CD4-positive, alpha-beta T cell treated with Interleukin-10 for 1 hour (primary cell): ENCODE results near the gene DENND2A.
"Not testable (repeated sequence)": the region's sequence is repeated elsewhere in the genome, so short reads cannot be mapped to it uniquely, and the experiment has no call there.

ENCODE experiments used
- DNase-seq: peaks from one replicate; pipeline ENCODE4 v3.0.0-alpha.2; 2020

Gene DENND2A

DNA sequence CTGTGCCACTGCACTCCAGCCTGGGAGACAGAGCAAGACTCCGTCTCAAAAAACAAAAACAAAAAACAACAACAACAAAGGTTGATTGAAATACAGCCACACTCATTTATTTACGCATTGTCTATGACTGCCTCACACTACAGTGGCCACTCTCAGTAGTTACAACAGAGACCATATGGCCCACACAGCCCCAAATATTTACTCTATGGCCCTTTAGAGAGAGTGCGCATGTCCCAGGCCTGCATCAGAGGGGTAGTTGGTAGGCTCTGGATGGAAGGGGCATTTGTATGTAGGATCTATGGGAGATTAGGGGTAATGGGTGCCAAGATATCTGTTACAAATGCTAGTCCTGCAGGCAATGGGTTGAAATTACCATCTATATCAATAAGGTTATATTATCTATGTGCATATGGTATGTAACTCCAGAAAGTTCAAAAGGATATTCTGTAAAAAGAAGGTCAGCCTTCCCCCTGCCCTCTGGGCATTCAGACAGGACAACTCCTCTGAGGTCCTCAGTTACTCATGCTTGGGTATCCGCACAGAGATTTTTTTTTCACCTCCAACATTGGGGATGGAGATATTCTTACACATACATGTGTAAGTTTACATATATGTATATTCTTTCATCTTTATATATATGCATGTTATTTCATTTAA, 56.3 kb downstream of the DENND2A start:
- no peak for DNase-seq

DNA sequence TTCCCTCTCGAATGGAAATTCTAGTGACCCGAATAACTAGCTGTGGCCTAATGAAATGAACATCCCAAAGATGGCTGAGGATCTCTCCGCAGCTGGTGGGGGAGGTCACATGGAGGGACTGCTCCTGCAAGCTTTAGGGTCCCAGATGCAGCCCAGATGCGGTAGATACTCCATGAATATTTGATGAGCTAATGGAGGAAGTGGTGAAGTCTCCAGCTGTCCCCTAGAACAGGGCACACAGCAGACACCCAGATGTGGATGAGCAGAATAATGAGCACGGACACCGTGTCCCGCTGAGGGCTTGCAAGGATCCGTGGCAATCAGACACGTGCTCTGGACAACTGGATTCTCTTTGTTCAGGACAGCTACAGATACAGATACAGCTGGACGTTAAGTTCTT, 59.2 kb downstream of the DENND2A start:
- no peak for DNase-seq

DNA sequence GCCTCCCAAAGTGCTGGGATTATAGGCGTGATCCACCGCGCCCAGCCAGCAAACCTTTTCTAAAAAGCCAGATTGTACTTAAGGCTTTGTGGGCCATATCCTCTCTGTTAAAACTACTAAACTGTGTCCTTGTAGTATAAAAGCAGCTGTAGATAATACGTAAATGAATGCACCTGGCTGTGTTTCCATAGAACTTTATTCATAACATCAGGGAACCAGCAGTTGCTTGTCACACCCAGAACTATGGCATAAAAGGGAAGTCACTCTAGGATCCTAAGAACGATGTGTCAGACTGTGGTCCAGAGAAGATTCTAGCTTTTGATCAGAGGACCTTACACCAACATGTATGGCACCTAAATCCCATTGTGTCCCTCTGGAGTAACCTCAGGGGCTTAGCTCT, 63.0 kb downstream of the DENND2A start:
- no peak for DNase-seq

DNA sequence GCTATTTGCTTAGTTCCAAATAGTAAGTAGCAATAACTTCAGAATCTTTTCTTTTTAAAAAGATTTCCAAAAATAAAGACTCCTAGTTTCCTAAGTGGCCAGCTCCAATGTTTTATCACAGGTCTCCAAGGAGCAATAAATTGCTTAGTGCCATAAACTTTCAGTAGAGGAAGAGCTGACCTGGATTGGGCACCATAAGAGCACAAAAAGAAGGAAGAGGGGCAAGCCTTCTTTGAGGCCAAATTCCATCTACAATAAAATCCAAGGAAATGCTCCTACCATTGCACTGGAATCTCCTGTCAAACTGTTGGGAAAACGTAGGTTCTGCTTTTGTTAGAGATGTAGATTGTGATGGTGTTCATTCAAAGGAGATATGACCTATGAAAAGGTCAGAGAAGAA, 64.0 kb downstream of the DENND2A start:
- no peak for DNase-seq

DNA sequence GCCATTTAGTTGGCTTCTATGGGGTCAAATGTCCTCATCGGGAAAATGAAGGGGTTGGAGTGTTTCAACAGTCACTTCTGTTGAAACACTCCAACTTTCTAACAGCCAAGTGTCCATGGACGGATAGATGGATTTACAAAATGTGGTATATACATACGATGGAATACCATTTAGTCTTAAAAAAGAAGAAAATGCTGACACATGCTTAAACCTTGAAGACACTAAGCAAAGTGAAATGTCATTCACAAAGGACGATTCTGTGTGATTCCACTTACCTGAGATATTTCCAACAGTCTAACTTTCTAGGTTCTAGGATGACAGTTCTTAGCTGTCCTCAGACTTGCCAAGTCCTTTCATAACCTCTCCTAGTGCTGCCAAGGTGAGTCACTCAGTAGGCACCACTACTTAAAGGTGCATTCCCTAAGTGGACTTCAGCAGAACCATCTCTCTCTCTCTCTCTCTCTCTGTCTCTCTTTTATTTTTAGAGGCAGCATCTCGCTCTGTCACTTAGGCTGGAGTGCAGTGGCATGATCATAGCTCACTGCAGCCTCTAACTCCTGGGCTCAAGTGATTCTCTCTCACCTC, 69.0 kb downstream of the DENND2A start:
- DNase-seq = no peak

DNA sequence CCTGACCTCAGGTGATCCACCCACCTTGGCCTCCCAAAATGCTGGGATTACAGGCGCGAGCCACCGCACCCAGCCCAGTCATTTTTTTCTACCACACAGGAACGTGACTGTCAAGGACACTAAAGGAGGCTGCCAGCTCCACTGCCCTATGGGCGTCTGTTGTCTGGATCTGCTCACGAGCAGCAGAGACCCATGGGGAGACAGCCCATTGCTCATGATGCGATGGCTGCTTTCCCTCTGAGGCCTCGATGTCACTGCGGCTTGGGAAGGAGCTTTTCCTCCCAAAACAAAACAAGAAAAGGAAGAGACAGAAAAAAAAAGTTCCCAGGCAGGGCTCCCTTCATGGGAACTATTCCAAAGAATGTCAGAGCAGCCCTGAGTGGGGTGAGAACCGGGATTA, 70.5 kb downstream of the DENND2A start:
- no peak for DNase-seq

DNA sequence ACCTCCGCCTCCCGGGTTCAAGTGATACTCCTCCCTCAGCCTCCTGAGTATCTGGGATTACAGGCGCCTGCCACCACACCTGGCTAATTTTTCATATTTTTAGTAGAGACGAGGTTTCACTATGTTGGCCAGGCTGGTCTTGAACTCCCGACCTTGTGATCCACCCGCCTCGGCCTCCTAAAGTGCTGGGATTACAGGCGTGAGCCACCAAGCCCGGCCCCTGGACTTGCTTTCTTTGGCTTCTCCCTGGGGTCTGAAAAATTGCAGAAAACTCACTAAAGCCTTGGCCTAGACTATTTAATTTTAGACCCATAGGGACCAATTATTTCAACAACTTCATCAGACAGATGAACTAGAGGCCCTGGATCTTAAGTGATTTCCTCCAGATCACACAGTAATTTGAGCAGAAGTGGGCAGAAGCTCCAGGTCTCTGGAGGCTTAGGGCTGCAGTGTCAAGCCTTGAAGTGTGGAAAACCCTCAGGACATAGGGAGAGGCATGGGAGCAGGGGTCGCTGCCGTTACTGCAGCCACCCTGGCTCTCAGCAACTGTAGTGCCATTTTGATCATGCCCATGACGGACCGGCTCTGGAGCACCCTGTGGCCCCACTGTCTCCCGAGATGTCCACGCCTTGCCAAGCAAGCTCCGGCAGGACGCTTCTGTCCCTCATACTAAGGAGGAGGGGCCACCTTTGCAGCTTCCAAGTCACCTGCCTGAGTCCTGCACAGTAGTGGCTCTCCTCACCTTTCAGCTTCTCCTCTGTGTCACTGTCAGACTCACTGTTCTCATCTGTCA, 72.4 kb downstream of the DENND2A start:
- no peak for DNase-seq

DNA sequence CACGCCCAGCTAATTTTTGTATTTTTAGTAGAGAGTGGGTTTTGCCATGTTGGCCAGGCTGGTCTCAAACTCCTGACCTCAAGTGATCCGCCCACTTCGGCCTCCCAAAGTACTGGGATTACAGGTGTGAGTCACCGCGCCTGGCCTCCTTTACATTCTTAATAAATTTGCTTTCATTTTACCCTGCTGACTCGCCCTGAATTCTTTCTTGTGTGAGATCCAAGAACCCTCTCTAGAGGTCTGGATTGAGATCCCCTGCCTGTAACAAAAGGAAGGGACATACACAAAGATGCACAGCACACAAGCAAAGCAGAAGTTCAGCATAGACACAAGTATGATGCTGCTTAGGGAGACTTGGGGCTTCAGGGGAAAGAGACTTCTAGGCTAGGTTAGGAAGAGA, 74.4 kb downstream of the DENND2A start:
- DNase-seq = not testable (repeated sequence)

DNA sequence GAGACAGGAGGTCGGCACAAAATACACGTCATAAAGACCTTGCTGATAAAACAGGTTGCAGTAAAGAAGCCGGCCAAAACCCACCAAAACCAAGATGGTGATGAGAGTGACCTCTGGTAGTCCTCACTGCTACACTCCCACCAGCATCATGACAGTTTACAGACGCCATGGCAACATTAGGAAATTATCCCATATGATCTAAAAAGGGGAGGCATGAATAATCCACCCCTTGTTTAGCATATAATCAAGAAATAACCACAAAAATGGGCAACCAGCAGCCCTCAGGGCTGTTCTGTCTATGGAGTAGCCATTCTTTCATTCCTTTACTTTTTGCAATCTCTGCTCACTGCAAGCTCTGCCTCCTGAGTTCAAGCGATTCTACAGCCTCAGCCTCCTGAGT, 74.9 kb downstream of the DENND2A start:
- DNase-seq = not testable (repeated sequence)

DNA sequence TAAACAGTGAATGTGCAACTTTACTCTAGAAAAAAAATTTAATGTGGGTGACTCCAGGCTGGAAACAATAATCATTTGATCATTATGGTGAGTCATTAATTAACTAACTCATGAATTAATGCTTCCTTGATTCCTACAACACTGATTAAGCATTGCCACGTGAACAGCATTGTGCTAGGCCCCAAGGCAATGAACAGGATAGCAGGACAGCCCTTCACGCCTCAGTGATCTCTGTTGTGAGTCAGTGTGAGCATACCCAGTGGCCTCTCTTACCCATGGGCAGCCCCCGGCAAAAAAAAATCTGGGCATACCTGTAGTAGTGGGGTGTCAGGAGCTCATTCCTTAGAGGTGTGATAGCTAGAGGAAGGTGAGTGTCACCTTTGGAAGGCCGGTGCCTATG, 76.0 kb downstream of the DENND2A start:
- no peak for DNase-seq

DNA sequence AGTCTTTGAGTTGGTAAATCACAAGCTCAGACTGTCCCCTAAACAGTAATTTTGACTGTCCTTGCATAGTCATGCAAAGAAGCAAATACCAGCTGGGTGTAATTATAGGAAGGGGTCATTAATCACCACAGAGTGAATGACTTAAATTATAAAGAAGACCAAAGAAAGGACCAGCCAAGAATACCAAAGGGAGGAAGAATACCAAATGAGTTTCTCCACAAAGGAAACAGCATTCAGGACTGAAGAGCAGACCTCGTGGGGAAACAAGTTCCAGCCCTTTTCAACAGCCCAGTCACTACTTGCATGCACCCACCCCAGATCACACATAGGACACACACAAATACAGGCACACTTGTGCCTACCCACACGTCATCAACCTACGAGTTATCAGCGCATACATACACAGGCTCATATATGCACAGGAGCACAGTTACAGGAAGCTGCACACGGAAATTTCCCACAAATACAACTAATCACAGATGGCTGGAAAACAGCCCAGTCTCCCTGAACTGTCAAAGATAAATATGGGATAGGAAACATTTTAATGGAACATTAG, 77.6 kb downstream of the DENND2A start:
- DNase-seq = no peak

DNA sequence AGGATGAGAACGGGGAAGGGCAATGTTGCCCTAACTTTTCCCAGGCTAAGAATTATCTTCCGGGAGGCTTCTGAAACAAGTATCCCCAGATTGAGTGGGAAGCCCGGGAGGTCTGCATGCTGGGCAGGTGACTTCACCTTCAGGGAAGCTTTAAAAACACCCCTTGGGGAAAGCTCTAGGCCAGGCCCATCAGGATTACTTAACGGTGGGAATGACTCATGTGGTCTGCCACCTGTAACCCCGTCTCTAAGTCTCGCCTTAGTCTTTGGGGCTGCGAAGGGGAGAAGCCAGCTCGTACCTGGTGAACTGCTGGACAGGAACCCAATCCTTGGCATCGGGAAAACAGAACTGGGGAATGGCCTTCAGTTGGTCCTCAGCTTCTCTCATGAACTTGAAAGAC, 81.2 kb downstream of the DENND2A start:
- no peak for DNase-seq

DNA sequence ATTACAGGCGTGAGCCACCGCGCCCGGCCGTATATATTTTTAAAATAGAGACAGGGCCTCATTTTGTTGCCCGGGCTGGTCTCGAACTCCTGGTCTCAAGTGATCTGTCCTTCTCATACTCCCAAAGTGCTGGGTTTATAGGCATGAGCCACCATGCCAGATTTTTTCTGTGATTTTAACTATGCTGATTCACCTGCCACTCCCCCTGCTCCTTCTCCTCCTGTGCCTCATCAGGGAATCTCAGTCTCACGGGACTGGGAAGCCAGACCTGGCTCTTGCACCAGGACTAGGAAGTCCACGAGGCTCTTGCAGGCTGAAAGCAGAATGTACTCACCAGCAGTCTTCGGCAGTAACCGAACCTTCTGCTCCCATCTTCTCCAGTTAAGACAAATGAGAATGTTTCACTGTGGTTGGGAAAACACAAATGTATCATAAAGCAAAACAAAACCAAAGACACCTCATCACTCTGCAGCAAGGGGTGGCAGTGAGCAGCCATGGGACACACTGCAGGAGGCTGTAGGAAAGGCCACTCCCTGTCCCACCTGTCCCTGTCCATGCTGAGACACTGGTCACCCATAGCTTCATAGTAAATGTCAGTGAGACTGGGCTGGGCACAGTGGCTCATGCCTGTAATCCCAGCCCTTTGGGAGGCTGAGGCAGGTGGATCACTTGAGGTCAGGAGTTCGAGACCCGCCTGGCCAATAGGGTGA, 82.6 kb downstream of the DENND2A start:
- no peak for DNase-seq

DNA sequence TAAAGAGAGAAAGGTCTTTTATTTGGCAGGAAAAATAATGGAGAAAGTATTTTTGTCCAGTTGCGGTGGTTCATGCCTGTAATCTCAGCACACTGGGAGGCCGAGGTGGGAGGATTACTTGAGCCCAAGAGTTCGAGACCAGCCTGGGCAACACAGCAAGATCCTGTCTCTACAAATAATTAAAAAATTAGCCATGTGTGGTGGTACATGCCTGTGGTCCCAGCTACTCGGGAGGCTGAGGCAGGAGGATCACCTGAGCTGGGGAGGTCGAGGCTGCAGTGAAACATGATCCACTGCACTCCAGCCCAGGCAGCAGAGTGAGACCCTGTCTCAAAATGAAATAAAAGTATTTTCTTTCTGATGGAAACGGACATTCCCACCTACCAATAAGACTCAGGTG, 83.5 kb downstream of the DENND2A start:
- no peak for DNase-seq

DNA sequence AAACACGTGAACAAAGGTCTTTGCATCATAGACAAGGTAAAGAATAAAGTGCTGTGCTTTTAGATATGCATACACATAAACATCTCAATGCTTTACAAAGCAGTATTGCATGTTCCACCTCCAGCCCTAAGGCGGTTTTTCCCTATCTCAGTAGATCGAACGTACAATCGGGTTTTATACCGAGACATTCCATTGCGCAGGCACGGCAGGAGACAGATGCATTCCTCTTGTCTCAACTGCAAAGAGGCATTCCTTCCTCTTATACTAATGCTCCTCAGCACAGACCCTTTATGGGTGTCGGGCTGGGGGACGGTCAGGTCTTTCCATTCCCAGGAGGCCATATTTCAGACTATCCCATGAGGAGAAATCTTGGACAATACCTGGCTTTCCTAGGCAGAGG, 87.4 kb downstream of the DENND2A start:
- DNase-seq = not testable (repeated sequence)

DNA sequence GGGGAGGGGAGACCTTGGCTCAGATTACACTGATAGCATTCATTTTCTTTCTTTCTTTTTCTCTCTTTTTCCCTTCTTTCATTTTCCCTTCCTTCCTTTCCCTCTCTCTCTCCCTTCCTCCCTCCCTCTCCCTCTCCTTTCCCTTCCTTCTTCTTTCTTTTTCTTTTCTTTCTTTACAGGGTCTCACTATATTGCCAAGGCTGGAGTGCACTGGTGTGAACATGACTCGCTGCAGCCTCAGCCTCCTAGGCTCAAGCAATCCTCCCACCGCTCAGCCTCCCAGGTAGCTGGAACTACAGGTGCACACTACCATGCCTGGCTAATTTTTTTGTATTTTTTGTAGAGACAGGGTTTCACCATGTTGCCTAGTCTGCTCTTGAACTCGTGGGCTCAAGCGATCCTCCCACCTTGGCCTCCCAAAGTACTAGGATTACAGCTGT, 88.4 kb downstream of the DENND2A start:
- DNase-seq = no peak

DNA sequence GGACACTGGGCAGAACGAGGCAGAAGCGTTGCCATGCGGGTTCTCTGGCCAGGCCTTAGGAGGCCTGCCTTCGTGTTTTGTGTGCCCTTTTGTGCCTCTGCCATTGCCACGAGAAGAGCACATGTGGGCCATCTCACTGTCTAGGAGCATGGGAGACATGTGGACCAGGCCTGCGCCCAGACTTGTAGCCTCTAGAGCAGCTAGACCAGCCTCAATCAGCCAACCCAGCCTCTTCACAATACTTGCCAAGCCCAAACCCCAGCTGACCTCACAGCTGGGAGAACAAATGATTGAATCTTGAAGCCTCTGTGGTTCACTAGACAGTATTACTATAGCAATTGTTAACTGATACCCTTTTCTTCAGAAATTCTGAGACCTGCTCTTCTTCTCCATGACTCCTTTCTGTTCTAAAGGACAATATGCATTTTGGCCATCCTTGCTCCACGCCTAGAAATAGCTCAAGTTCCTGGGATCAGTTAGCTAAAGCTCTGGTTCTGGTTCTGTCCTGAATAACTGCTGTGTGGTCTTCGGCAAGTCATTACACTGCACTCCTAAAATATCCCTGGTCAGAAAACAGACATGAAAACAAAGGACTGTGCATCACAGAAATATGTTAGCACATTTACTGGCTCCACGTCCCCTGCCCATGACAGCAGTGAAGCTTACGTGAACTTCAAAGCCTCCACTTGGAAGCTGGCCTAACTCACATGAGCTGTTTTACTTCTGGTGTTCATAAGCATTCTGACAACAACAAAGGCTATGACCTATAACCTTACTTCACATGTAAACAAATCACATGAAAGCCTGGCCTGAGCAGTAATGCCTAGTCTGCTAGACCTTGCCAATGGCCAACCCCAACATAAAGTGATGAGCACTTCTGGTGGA, 89.0 kb downstream of the DENND2A start:
- no peak for DNase-seq

DNA sequence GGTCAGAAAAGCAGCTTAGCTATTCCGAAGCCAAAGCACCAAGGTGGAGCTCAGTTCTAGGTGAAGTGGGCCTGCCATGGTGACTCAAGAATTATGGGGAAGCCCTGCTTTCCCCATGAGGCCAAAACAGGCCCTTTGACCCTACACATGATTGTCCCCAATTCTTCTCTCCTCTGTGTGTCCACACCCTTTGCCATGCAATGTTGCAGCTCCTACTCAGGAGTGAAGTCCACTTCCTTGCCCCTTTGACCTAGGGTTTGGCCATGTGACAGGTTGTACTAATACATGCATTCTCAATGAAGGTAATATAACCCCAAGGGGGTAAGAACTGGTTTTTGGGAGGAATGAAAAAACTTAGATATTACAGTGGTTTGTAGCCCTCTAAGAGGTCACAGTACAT, 93.7 kb downstream of the DENND2A start:
- no peak for DNase-seq

DNA sequence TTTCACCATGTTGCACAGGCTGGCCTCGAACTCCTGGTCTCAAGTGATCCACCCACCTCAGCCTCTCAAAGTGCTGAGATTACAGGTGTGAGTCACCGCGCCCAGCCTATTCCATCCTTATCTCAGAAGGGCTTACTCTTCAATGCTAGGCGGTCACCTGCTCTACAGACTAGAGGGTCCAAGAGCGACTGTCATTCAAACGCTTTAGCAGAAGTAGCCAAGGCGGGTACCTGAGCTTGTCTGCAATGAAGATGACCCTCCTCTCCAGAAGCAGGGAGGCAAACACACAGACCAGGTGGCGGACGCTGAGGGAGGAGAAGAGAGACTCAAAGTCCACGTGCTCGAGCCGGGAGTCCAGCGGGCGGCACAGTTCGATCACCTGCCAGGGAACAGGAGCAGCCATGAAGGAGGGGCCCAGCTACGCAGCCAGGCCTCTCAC, 96.2 kb downstream of the DENND2A start:
- DNase-seq = no peak

DNA sequence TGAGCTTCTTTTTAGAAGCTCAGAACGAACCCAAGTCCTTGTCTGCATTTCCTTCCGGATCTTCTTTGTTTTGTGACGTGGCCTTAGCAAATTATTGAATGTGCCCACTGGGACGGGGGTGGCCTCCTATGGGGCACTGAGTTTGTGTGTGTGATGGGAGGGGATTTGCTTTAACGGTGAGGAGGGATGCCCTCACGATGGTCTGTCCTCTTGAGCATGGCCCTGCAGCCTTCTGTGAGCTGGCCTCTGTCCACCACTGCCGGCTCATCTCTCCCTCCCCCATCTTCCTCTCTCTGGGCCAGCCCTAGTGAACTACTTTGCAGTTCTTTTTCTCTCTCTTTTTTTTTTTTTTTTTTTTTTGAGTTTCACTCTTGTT, 98.4 kb downstream of the DENND2A start:
- no peak for DNase-seq

DNA sequence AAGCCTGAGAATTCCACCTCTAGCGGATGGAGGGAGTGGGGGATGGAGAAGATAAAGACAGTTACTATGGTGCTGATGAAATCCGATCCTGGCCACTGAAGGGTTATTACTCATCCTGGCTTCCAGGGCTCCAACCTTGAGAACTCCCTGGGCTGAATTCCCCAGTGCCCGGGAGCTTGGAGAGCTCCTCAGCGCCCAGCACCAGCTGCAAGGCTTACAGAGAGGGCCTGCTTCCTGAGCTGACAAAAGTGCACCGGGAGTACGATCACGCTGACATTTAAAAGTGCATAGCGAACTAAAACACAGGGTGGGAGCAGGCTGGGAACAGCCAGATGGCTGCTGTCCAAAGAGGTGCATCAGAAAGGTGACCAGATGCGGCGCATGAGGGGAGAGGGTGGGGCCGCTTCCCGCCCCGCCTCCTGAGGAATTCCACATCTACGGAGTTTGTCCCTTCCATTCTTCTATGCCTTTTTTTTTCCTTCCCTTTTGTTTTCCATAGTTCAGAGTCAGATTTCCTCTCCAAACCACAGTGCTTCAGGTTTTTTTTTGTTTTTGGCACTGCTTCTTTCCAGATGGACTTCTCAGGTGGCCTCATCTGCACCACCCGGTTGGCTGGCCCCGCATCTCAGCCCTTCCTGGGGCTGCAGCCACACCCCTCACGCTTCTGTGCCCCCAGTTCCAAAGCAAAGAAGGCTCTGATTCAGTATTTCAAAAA, 98.9 kb downstream of the DENND2A start:
- DNase-seq = no peak

DNA sequence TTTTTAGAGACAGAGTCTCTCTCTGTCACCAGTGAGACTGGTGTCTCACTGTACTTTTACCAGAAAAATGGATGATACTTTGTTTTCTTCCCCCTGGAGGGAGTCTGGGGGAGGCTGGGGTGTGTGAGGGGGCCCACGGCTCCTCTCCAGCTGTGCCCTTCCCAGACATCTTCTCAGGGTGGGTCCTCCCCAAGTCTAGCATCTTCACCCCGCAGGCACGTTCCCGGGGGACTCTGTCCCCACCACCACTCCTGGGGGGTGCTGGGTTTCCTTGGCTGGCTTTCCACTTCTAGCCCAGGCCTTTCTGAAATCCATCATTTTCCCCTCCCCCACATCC, 99.5 kb downstream of the DENND2A start:
- no peak for DNase-seq
